HL-60 (cell line): ENCODE data around the gene SRSF3.
"Not testable (repeated sequence)": the region's sequence is repeated elsewhere in the genome, so short reads cannot be mapped to it uniquely, and the experiment has no call there.

Experiments used
- CTCF ChIP-seq: IDR thresholded peaks from one replicate; pipeline ENCODE4 v1.5.1; 2011; ENCODE audit warnings: low read length, control low read depth, inconsistent platforms; ENCODE audit not compliant: insufficient read depth
- GABPA ChIP-seq: IDR thresholded peaks from 2 replicates; pipeline ENCODE4 v1.6.1; 2012; ENCODE audit warnings: low read depth
- POLR2AphosphoS5 ChIP-seq: IDR thresholded peaks from 2 replicates; pipeline ENCODE4 v1.6.1; 2012; ENCODE audit warnings: low read depth
- REST ChIP-seq: IDR thresholded peaks from 2 replicates; pipeline ENCODE4 v1.6.1; 2012; ENCODE audit warnings: low read depth; ENCODE audit not compliant: insufficient replicate concordance

- TF ChIP-seq GABPA, CTCF, POLR2AphosphoS5, REST: not testable (repeated sequence)
Observed at GRCh38 chr6:36572353-36573311, 21.5 kb upstream of the SRSF3 start.
